Astrocyte of the spinal cord (primary cell): ENCODE data around the gene NAPEPLD.

Experiments
- DNase-seq: peaks from one replicate; pipeline ENCODE4 v3.0.0; 2011; ENCODE audit warnings: low read depth, low spot score
- H3K4me3 ChIP-seq: 2 replicates; pipeline ENCODE4 v1.5.1; 2011; ENCODE audit warnings: low read depth, mild to moderate bottlenecking, low read length, moderate library complexity
- CTCF ChIP-seq: IDR thresholded peaks from 2 replicates; pipeline ENCODE4 v1.5.1; 2012; ENCODE audit warnings: low read depth, mild to moderate bottlenecking, low read length, inconsistent platforms
- in situ Hi-C: cut with HindIII; loops from 2 replicates; pipeline ENCODE4 v1.10.0; 2017; ENCODE audit warnings: low sequenced_read_pairs

The NAPEPLD gene

GRCh38 chr7:103077318-103077717 lies 71.6 kb downstream of the NAPEPLD start:
- no peak overlapping the region for H3K4me3 ChIP-seq
- in situ Hi-C loops, result no loop called here
- TF ChIP-seq CTCF, result no peak
- no peak for DNase-seq

DNA sequence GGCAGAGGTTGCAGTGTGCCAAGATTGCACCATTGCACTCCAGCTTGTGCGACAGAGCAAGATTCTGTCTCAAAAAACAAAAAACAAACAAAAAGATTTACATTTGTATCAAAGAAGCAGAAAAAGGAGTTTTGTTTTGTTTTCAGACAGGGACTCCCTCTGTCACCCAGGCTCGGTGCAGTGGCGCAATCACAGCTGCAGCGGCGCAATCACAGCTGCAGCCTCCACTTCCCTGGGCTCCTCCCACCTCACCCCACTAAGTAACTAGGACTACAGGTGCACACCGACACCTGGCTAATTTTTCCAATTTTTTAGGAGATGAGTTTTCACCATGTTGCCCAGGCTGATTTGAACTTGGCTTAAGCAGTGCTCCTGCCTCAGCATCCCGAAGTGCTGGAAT lies 72.1 kb downstream of the NAPEPLD start:
- no peak overlapping the region for H3K4me3 ChIP-seq
- no peak for DNase-seq
- no peak for TF ChIP-seq CTCF
- in situ Hi-C loops, result no loop called here

GRCh38 chr7:103075337-103075918 lies 73.5 kb downstream of the NAPEPLD start:
- no peak for TF ChIP-seq CTCF
- peak; percentile 54 for DNase-seq
- in situ Hi-C loops, result no loop called here
- peak overlapping the region; percentile 81 for H3K4me3 ChIP-seq

DNA sequence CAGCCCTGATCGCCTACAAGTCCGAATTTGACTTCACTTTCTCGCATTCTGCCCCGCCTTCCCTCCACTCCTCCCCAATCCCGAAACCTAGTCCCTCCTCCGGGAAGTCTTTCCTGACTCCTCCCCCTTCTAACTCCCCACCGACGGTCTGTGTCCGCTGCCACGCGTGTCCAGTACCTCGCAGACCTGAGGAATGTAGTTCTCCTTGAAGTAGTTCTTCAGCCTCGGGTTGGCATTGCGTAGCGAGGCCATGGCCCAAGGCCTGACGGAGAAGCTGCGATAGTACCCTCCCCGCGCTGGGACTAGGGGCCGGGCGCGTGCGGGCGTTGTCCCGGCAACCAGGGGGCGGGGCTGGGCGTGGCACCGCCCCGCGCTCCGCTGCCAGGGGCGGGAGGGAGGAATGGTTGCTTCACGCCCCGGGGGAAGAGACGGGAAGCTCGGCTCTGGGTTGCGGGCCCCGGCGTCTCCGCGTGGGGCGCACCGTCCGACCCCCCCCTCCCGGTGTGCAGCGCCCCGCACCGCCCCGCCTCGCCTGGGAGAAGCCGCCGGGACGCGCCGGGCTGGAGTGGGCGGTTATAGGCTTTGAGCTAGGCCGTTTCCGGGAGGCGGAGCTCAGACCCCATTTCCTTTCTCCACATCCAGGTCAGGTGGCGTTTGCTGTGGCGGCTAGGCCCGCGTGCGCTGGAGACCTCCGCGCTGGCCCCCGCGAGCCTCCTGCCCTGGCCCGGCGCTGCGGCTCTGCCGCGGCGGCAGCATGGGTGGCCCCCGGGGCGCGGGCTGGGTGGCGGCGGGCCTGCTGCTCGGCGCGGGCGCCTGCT lies 74.2 kb downstream of the NAPEPLD start, which contains the start of the genes ARMC10 and FBXL13:
Gene ARMC10, plus strand, starts transcription at position 622 of the 818 bp plus-strand sequence. Its CDS starts 133 bp downstream, at position 755.
Gene FBXL13, minus strand, starts transcription at position 278 of the 818 bp plus-strand sequence.
- TF ChIP-seq CTCF, result no peak
- DNase-seq, result peak; percentile 89
- H3K4me3 ChIP-seq, result peak within 1 kb of the TSS; percentile 81
- in situ Hi-C loops, result no loop called here

DNA sequence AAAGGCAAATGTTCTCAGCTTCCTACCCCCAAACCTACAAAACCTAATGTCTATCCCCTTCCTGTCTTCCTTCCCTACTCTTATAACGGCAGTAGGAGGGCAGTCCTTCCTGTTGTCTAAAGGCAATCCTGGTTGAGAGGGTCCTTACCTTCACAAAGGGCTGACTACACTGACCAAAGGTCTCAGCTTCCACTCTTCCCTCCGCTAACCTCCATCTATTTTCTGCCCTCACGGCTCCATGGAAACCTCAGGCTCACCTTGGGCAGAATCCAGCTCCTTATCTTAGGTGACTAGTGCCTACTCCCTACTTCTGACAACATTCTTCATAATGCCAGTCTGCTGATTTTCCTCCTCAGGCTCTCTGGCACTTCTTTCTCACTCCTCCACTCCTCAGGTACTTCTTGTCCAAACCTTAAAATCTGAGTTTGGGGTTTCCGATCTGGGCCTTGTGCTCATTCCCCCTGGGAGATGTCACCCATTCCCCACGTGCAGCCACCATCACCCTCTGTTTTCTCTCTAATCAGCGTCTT lies 74.8 kb downstream of the NAPEPLD start:
- DNase-seq, result no peak
- in situ Hi-C loops, result no loop called here
- H3K4me3 ChIP-seq, result peak overlapping the region; percentile 81
- TF ChIP-seq CTCF, result no peak

DNA sequence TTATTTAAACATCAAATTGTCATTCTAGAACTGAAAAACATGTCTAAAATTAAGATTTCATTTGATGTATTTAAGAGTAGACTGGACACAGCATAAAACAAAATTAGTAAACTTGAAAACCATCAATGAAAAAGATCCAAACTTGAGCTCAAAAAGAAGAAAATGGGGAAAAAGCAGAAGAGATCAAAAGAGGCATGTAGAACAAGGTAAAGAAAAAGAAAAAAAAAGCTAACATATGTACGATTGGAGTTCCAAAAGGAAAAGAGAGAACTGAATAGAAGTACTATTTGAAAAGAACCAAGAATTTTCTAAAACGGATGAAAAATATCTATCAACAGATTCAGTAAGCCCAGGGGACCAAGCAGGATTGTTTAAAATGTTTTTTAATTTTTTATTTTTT lies 77.9 kb downstream of the NAPEPLD start:
- in situ Hi-C loops, result no loop called here
- no peak overlapping the region for H3K4me3 ChIP-seq
- no peak for TF ChIP-seq CTCF
- no peak for DNase-seq
